Measurements from ENCODE around the gene CD68. TPM values are rescaled to one million over a fixed set of nuclear protein-coding genes. Genes with fewer than 3 reads are reported as not detected.

The CD68 gene
- total RNA-seq, 4 donors from 2014 or later, result 3.8 to 102 (median 35.1) TPM

- peak; percentile 62 for DNase-seq
- intact Hi-C loops (cut with DNase I; ENCODE audit: low total_unique reads), result loop anchor here (10.0 kb wide), 1 partner anchor 195 kb away; the partner anchor contains the start of genes KCTD11 and TMEM95
These were observed 29.9 kb upstream of the CD68 start for GRCh38 chr17:7549401-7550055.

GRCh38 chr17:7550344-7550743 lies 29.1 kb upstream of the CD68 start:
- peak overlapping the region; percentile 84 to 92 (median 86) for H3K27ac ChIP-seq
- intact Hi-C loops (cut with DNase I; ENCODE audit: low total_unique reads), result loop anchor here (10.0 kb wide), 1 partner anchor 196 kb away; the partner anchor contains the start of genes KCTD11 and TMEM95
- H3K4me1 ChIP-seq, result peaks cover 7 to 34% (median 18%) of the 10 kb centered on the region in 4 donors
- no peaks in the 10 kb centered on the region for H3K9me3 ChIP-seq
- peak overlapping the region in 1 of 4 donors; percentile 71 for H3K4me3 ChIP-seq
- DNase-seq, result no peak
- H3K27me3 ChIP-seq, result no peaks in the 10 kb centered on the region
- TF ChIP-seq POLR2AphosphoS5 (IDR thresholded peaks at IDR 0.05), result no peak
- no peak for TF ChIP-seq EP300 (IDR thresholded peaks at IDR 0.05; ENCODE audit: low read depth)
- no peak for TF ChIP-seq CTCF (IDR thresholded peaks at IDR 0.05)
- TF ChIP-seq POLR2A (IDR thresholded peaks at IDR 0.05), result no peak
- H3K36me3 ChIP-seq, result no peaks in the 10 kb centered on the region
- in situ Hi-C loops (cut with MboI; ENCODE audit: low pct_ligation_motif_present in 1 of 4, low pct_unique_long_range_greater_than_20kb in 1 of 4, low sequenced_read_pairs in 3 of 4), result no loop called here
- WGBS, 2 donors (ENCODE audit: low coverage in 1 of 2), result 74% methylated on average over 6 of the region's 6 CpGs; no CpG with 5 or more reads in 1 of the 2 donors

More at GRCh38 chr17:7549401-7550055, 29.9 kb upstream of the CD68 start:
- H3K4me1 ChIP-seq, result peaks cover 7 to 34% (median 18%) of the 10 kb centered on the region in 4 donors
- in situ Hi-C loops (cut with MboI; ENCODE audit: low pct_ligation_motif_present in 1 of 4, low pct_unique_long_range_greater_than_20kb in 1 of 4, low sequenced_read_pairs in 3 of 4), result no loop called here
- H3K27me3 ChIP-seq, result no peaks in the 10 kb centered on the region
- H3K27ac ChIP-seq, result peak overlapping the region; percentile 84 to 92 (median 86)
- no peaks in the 10 kb centered on the region for H3K36me3 ChIP-seq
- TF ChIP-seq POLR2A (IDR thresholded peaks at IDR 0.05) (peak; percentile 8), EP300 (IDR thresholded peaks at IDR 0.05; ENCODE audit: low read depth) (no peak)
- WGBS, 2 donors (ENCODE audit: low coverage in 1 of 2), result 18% methylated on average over 20 of the region's 20 CpGs; no CpG with 5 or more reads in 1 of the 2 donors
- H3K4me3 ChIP-seq, result peak overlapping the region; percentile 45 to 71 (median 62)
- no peaks in the 10 kb centered on the region for H3K9me3 ChIP-seq

- H3K9me3 ChIP-seq, result no peaks in the 10 kb centered on the region
- no peaks in the 10 kb centered on the region for H3K36me3 ChIP-seq
- intact Hi-C loops (cut with DNase I; ENCODE audit: low total_unique reads) (loop anchor here (10.0 kb wide), 1 partner anchor 197 kb away; the partner anchor contains the start of genes KCTD11 and TMEM95), in situ Hi-C loops (cut with MboI; ENCODE audit: low pct_ligation_motif_present in 1 of 4, low pct_unique_long_range_greater_than_20kb in 1 of 4, low sequenced_read_pairs in 3 of 4) (no loop called here)
- H3K4me1 ChIP-seq, result peaks cover 7 to 35% (median 19%) of the 10 kb centered on the region in 4 donors
- TF ChIP-seq EP300 (IDR thresholded peaks at IDR 0.05; ENCODE audit: low read depth), result no peak
- TF ChIP-seq CTCF (IDR thresholded peaks at IDR 0.05), result no peak
- TF ChIP-seq POLR2A (IDR thresholded peaks at IDR 0.05), result no peak
- TF ChIP-seq POLR2AphosphoS5 (IDR thresholded peaks at IDR 0.05), result no peak
- no peak for DNase-seq
- peak overlapping the region in 2 of 4 donors; percentile 51 to 58 for H3K27ac ChIP-seq
- WGBS, 2 donors (ENCODE audit: low coverage in 1 of 2), result 81% methylated on average over 4 of the region's 4 CpGs; no CpG with 5 or more reads in 1 of the 2 donors
- H3K27me3 ChIP-seq, result no peaks in the 10 kb centered on the region
- H3K4me3 ChIP-seq, result no peak overlapping the region
These were observed 28.0 kb upstream of the CD68 start for GRCh38 chr17:7551396-7551795.

GRCh38 chr17:7552621-7553051 lies 26.8 kb upstream of the CD68 start:
- Histone ChIP-seq H3K27me3 (no peaks in the 10 kb centered on the region), H3K4me1 (peaks cover 15 to 47% (median 27%) of the 10 kb centered on the region in 4 donors), H3K4me3 (no peak overlapping the region), H3K27ac (peak overlapping the region; percentile 23 to 58 (median 44)), H3K36me3 (no peaks in the 10 kb centered on the region), H3K9me3 (no peaks in the 10 kb centered on the region)
- in situ Hi-C loops (cut with MboI; ENCODE audit: low pct_ligation_motif_present in 1 of 4, low pct_unique_long_range_greater_than_20kb in 1 of 4, low sequenced_read_pairs in 3 of 4), result no loop called here
- intact Hi-C loops (cut with DNase I; ENCODE audit: low total_unique reads), result loop anchor here (10.0 kb wide), 1 partner anchor 198 kb away; the partner anchor contains the start of genes KCTD11 and TMEM95
- TF ChIP-seq EP300 (IDR thresholded peaks at IDR 0.05; ENCODE audit: low read depth) (no peak), POLR2AphosphoS5 (IDR thresholded peaks at IDR 0.05) (peak in 2 of 3 donors; percentile 26 to 28)
- peak; percentile 30 for DNase-seq
- WGBS, 2 donors (ENCODE audit: low coverage in 1 of 2), result 69 to 71% methylated on average over 1 to 6 of the region's 6 CpGs

- H3K4me1 ChIP-seq, result peaks cover 19 to 48% (median 28%) of the 10 kb centered on the region in 4 donors
- no peaks in the 10 kb centered on the region for H3K36me3 ChIP-seq
- no peaks in the 10 kb centered on the region for H3K9me3 ChIP-seq
- no peak for TF ChIP-seq POLR2AphosphoS5 (IDR thresholded peaks at IDR 0.05)
- no peak for TF ChIP-seq EP300 (IDR thresholded peaks at IDR 0.05; ENCODE audit: low read depth)
- TF ChIP-seq POLR2A (IDR thresholded peaks at IDR 0.05), result no peak
- TF ChIP-seq CTCF (IDR thresholded peaks at IDR 0.05), result no peak
- in situ Hi-C loops (cut with MboI; ENCODE audit: low pct_ligation_motif_present in 1 of 4, low pct_unique_long_range_greater_than_20kb in 1 of 4, low sequenced_read_pairs in 3 of 4), result no loop called here
- DNase-seq, result no peak
- no peak overlapping the region for H3K4me3 ChIP-seq
- intact Hi-C loops (cut with DNase I; ENCODE audit: low total_unique reads), result loop anchor here (10.0 kb wide), 1 partner anchor 199 kb away; the partner anchor contains the start of genes KCTD11 and TMEM95
- 94 to 100% methylated on average over 1 of the region's 1 CpG for WGBS, 2 donors (ENCODE audit: low coverage in 1 of 2)
- peak overlapping the region in 3 of 4 donors; percentile 33 to 61 (median 54) for H3K27ac ChIP-seq
- no peaks in the 10 kb centered on the region for H3K27me3 ChIP-seq
These were observed 26.1 kb upstream of the CD68 start for GRCh38 chr17:7553356-7553755.
